Muscle layer of duodenum (tissue), 2 donors: ENCODE data around the gene FBXL7.

Experiments
- H3K27ac ChIP-seq: one replicate; pipeline ENCODE4 v1.7.0; 2013; ENCODE audit warnings: mild to moderate bottlenecking, low read length
- H3K27me3 ChIP-seq: one replicate; pipeline ENCODE4 v1.7.0; 2013; ENCODE audit warnings: low read depth, mild to moderate bottlenecking, control low read depth, low read length
- H3K36me3 ChIP-seq, 2 donors: one replicate each; pipeline ENCODE4 v1.7.0; 2013; ENCODE audit warnings: low read length in 2 of 2, control low read depth in 1 of 2, mild to moderate bottlenecking in 1 of 2; ENCODE audit not compliant: insufficient read depth in 2 of 2, control insufficient read depth in 1 of 2
- H3K4me1 ChIP-seq, 2 donors: one replicate each; pipeline ENCODE4 v1.7.0; 2013; ENCODE audit warnings: low read length in 2 of 2, mild to moderate bottlenecking in 2 of 2, control low read depth in 1 of 2, moderate library complexity in 1 of 2; ENCODE audit not compliant: insufficient read depth in 2 of 2, control insufficient read depth in 1 of 2
- H3K4me3 ChIP-seq, 2 donors: one replicate each; pipeline ENCODE4 v1.7.0; 2013; ENCODE audit warnings: low read length in 2 of 2, low read depth in 1 of 2, mild to moderate bottlenecking in 1 of 2
- H3K9me3 ChIP-seq, 2 donors: one replicate each; pipeline ENCODE4 v1.7.0; 2013; ENCODE audit warnings: low read length in 2 of 2, control low read depth in 1 of 2, mild to moderate bottlenecking in 1 of 2; ENCODE audit not compliant: control insufficient read depth in 1 of 2
- donor health status: healthy.

Gene FBXL7

GRCh38 chr5:15956622-15957021, 456.6 kb downstream of the FBXL7 start:
- H3K27ac ChIP-seq = no peak overlapping the region
- no peaks in the 10 kb centered on the region for H3K36me3 ChIP-seq
- H3K4me1 ChIP-seq = no peaks in the 10 kb centered on the region
- no peaks in the 10 kb centered on the region for H3K27me3 ChIP-seq
- no peaks in the 10 kb centered on the region for H3K9me3 ChIP-seq
- H3K4me3 ChIP-seq = no peak overlapping the region

DNA sequence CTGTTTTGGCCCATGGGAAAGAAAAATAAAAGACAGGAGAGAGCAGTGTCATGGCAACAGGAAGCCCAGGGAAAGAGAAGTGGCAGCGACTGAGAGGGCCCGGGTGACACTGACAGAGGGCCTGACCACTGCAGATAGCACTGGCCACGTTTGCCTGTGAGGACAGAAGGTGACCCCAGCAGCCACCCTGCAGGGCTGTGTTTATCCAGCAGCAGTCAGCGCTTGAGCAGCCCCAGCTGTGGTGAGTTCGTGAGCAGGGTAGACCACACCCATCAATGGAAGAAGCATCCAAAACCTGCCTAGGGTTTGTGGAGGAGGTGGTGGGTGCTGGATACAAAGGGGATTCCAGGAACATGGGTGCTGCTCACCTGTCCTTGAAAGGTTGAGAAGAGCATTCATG, 457.1 kb downstream of the FBXL7 start:
- Histone ChIP-seq H3K4me1 (no peaks in the 10 kb centered on the region), H3K27me3 (no peaks in the 10 kb centered on the region), H3K36me3 (no peaks in the 10 kb centered on the region), H3K9me3 (no peaks in the 10 kb centered on the region), H3K27ac (no peak overlapping the region), H3K4me3 (no peak overlapping the region)

- Histone ChIP-seq H3K4me3 (no peak overlapping the region), H3K4me1 (no peaks in the 10 kb centered on the region), H3K9me3 (no peaks in the 10 kb centered on the region), H3K27me3 (no peaks in the 10 kb centered on the region), H3K36me3 (no peaks in the 10 kb centered on the region), H3K27ac (no peak overlapping the region)
Measured at GRCh38 chr5:15959370-15960164, 459.6 kb downstream of the FBXL7 start.

GRCh38 chr5:15966066-15966640, 466.2 kb downstream of the FBXL7 start:
- Histone ChIP-seq H3K27me3 (no peaks in the 10 kb centered on the region), H3K27ac (no peak overlapping the region), H3K9me3 (no peaks in the 10 kb centered on the region), H3K36me3 (no peaks in the 10 kb centered on the region), H3K4me1 (no peaks in the 10 kb centered on the region), H3K4me3 (no peak overlapping the region)

- Histone ChIP-seq H3K27ac (no peak overlapping the region), H3K4me3 (no peak overlapping the region), H3K4me1 (no peaks in the 10 kb centered on the region), H3K36me3 (no peaks in the 10 kb centered on the region), H3K27me3 (no peaks in the 10 kb centered on the region), H3K9me3 (no peaks in the 10 kb centered on the region)
Measured at GRCh38 chr5:15966651-15967050, 466.7 kb downstream of the FBXL7 start.

DNA sequence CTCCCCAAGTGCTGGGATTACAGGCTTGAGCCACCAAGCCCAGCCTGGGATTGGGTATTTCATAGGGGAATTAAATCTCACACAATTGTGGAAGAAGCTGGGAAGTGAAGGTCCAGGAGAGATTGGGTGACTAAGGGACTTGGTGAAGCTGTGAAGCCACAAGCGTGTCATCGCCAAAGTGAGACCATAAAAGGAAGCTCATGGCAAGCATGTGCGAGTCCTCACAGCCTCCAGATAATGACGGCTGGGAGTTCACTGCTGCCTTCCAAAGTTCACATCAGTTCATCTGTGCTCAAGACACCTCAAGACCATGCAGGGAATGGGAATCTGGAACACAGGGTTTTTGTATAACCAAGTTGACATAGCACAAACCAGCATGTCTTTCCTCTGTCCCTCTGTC, 469.0 kb downstream of the FBXL7 start:
- Histone ChIP-seq H3K27me3 (no peaks in the 10 kb centered on the region), H3K36me3 (no peaks in the 10 kb centered on the region), H3K4me3 (no peak overlapping the region), H3K4me1 (no peaks in the 10 kb centered on the region), H3K27ac (no peak overlapping the region), H3K9me3 (no peaks in the 10 kb centered on the region)

GRCh38 chr5:15977851-15978250, 477.9 kb downstream of the FBXL7 start:
- Histone ChIP-seq H3K27me3 (no peaks in the 10 kb centered on the region), H3K4me1 (no peaks in the 10 kb centered on the region), H3K9me3 (no peaks in the 10 kb centered on the region), H3K4me3 (no peak overlapping the region), H3K36me3 (no peaks in the 10 kb centered on the region), H3K27ac (no peak overlapping the region)

DNA sequence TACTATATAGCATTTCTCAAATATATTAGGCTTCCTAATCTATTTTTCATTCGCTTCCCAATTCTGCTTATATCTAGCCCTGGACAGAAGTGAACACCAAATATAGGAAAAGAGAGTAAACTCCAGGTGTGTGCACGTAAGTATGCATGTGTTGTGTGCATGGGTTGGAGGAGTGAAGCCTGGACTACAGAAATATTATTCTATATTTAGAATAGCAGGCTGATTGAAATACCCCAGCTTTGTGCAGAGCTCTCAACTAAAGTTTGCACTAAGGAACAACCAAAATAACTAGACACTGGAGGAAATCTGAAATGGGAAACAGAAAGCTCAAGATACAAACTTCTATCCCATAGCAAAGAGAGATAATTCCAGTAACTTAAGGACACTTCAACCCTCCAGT, 480.9 kb downstream of the FBXL7 start:
- Histone ChIP-seq H3K9me3 (no peaks in the 10 kb centered on the region), H3K27me3 (no peaks in the 10 kb centered on the region), H3K36me3 (no peaks in the 10 kb centered on the region), H3K27ac (no peak overlapping the region), H3K4me1 (no peaks in the 10 kb centered on the region), H3K4me3 (no peak overlapping the region)

GRCh38 chr5:15983392-15983791, 483.4 kb downstream of the FBXL7 start:
- H3K4me3 ChIP-seq = no peak overlapping the region
- H3K4me1 ChIP-seq = no peaks in the 10 kb centered on the region
- no peaks in the 10 kb centered on the region for H3K27me3 ChIP-seq
- H3K27ac ChIP-seq = no peak overlapping the region
- no peaks in the 10 kb centered on the region for H3K9me3 ChIP-seq
- H3K36me3 ChIP-seq = no peaks in the 10 kb centered on the region
